Neural progenitor cell (in vitro differentiated cells): Measurements from ENCODE around the gene CLNK. TPM values are rescaled to one million over a fixed set of nuclear protein-coding genes. Genes with fewer than 3 reads are reported as not detected.

Experiments used
- DNase-seq: peaks from one replicate; pipeline ENCODE4 v3.0.0-alpha.2; 2016; ENCODE audit warnings: low spot score
- H2AFZ ChIP-seq: fragments of 200-600 bp; sonication (generic); replicated peaks from 2 replicates; pipeline ENCODE4 v1.6.1; 2016; ENCODE audit warnings: antibody characterized with exemption
- H3F3A ChIP-seq: fragments of 200-600 bp; sonication (generic); 2 replicates; pipeline ENCODE4 v1.6.1; 2016; ENCODE audit warnings: antibody characterized with exemption, low read depth
- H3K27ac ChIP-seq: fragments of 200-600 bp; sonication (generic); 2 replicates; pipeline ENCODE4 v1.5.1; 2016; ENCODE audit warnings: mild to moderate bottlenecking
- H3K27me3 ChIP-seq: fragments of 200-600 bp; sonication (generic); 2 replicates; pipeline ENCODE4 v1.6.1; 2016; ENCODE audit warnings: mild to moderate bottlenecking, moderate library complexity
- H3K36me3 ChIP-seq: fragments of 200-600 bp; sonication (generic); 2 replicates; pipeline ENCODE4 v1.5.1; 2016
- H3K4me1 ChIP-seq: fragments of 200-600 bp; sonication (generic); 2 replicates; pipeline ENCODE4 v1.6.1; 2016; ENCODE audit warnings: mixed run types
- H3K4me2 ChIP-seq: fragments of 200-600 bp; sonication (generic); 2 replicates; pipeline ENCODE4 v1.6.1; 2016
- H3K4me3 ChIP-seq: fragments of 200-600 bp; sonication (generic); 2 replicates; pipeline ENCODE4 v1.5.1; 2016
- H3K79me2 ChIP-seq: fragments of 200-600 bp; sonication (generic); 2 replicates; pipeline ENCODE4 v1.6.1; 2016; ENCODE audit warnings: low read depth
- H3K9ac ChIP-seq: fragments of 200-600 bp; sonication (generic); 2 replicates; pipeline ENCODE4 v1.6.1; 2016
- H3K9me3 ChIP-seq: fragments of 200-600 bp; sonication (generic); 2 replicates; pipeline ENCODE4 v1.5.1; 2016; ENCODE audit warnings: low read depth
- H4K20me1 ChIP-seq: fragments of 200-600 bp; sonication (generic); 2 replicates; pipeline ENCODE4 v1.6.1; 2016; ENCODE audit warnings: low read depth
- H3K27ac Mint-ChIP-seq: 3 replicates; pipeline ENCODE4 v1.8.0; 2021; ENCODE audit warnings: mixed read lengths
- H3K27me3 Mint-ChIP-seq: 2 replicates; pipeline ENCODE4 v1.8.0; 2022; ENCODE audit warnings: low read depth, mild to moderate bottlenecking, inconsistent platforms, moderate library complexity, mixed read lengths; ENCODE audit not compliant: insufficient read depth
- H3K36me3 Mint-ChIP-seq: 3 replicates; pipeline ENCODE4 v1.8.0; 2021; ENCODE audit warnings: mixed read lengths
- H3K4me1 Mint-ChIP-seq: 3 replicates; pipeline ENCODE4 v1.8.0; 2021; ENCODE audit warnings: mixed read lengths
- H3K4me3 Mint-ChIP-seq: 3 replicates; pipeline ENCODE4 v1.8.0; 2021; ENCODE audit warnings: mild to moderate bottlenecking, moderate library complexity, mixed read lengths
- H3K9me3 Mint-ChIP-seq: 3 replicates; pipeline ENCODE4 v1.8.0; 2020; ENCODE audit warnings: mixed read lengths
- EZH2 ChIP-seq: fragments of 200-600 bp; sonication (generic); IDR thresholded peaks from 2 replicates; pipeline ENCODE4 v1.6.1; 2017; ENCODE audit warnings: antibody characterized with exemption, mild to moderate bottlenecking, moderate library complexity
- EZH2phosphoT487 ChIP-seq: fragments of 200-600 bp; sonication (generic); IDR thresholded peaks from 2 replicates; pipeline ENCODE4 v1.6.1; 2017; ENCODE audit warnings: antibody characterized with exemption
- total RNA-seq: library from RNA; depleted of rRNA; stranded (reverse); fragments of >200 nt; gene quantifications from 2 replicates; pipeline ENCODE4 v1.2.3, GENCODE V29; 2015; ENCODE audit warnings: low replicate concordance
- TF ChIP-seq, protein P1 (sequence below): fragments of 200-600 bp; sonication (generic); IDR thresholded peaks from 2 replicates; pipeline ENCODE4 v1.5.1; 2017; ENCODE audit warnings: antibody characterized with exemption, mild to moderate bottlenecking

Gene CLNK
- total RNA-seq, 1 donor from 2014 or later = not detected

DNA sequence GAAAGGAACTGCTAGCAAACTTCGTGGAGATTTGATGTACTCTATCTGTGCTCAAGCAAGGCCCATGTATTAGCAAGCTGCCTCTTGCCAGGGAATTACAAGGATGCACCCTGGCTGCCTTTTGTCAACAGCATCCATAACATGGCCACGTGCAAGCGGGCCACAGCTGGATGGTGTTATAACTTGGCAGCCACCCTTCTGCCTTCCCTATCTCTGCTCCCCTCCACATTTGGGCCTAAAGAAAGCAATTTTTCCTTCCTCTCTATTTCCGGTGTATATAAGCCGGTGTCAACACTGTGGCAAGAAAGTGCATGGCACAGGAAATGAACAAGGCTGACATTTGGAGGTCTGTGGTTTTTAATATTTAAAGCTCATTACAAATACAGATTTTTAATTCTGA, 94.8 kb downstream of the CLNK start:
- H2AFZ ChIP-seq = peak overlapping the region; percentile 73
- Mint-ChIP-seq H3K4me1 (peaks cover 11% of the 10 kb centered on the region), H3K4me3 (no peak overlapping the region), H3K27me3 (peaks cover 2% of the 10 kb centered on the region), H3K36me3 (no peaks in the 10 kb centered on the region), H3K9me3 (peaks cover 3% of the 10 kb centered on the region), H3K27ac (no peak overlapping the region)
- no peak overlapping the region for H3K9ac ChIP-seq
- no peak overlapping the region for H3K27ac ChIP-seq
- DNase-seq = no peak
- peaks cover 9% of the 10 kb centered on the region for H3F3A ChIP-seq
- H4K20me1 ChIP-seq = no peaks in the 10 kb centered on the region
- peaks cover 9% of the 10 kb centered on the region for H3K4me1 ChIP-seq
- H3K9me3 ChIP-seq = no peaks in the 10 kb centered on the region
- peak overlapping the region; percentile 56 for H3K4me2 ChIP-seq
- TF ChIP-seq EZH2phosphoT487 = no peak
- TF ChIP-seq EZH2 = no peak
- TF ChIP-seq, protein P1, sequence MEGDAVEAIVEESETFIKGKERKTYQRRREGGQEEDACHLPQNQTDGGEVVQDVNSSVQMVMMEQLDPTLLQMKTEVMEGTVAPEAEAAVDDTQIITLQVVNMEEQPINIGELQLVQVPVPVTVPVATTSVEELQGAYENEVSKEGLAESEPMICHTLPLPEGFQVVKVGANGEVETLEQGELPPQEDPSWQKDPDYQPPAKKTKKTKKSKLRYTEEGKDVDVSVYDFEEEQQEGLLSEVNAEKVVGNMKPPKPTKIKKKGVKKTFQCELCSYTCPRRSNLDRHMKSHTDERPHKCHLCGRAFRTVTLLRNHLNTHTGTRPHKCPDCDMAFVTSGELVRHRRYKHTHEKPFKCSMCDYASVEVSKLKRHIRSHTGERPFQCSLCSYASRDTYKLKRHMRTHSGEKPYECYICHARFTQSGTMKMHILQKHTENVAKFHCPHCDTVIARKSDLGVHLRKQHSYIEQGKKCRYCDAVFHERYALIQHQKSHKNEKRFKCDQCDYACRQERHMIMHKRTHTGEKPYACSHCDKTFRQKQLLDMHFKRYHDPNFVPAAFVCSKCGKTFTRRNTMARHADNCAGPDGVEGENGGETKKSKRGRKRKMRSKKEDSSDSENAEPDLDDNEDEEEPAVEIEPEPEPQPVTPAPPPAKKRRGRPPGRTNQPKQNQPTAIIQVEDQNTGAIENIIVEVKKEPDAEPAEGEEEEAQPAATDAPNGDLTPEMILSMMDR = no peak
- H3K36me3 ChIP-seq = no peaks in the 10 kb centered on the region
- H3K79me2 ChIP-seq = no peaks in the 10 kb centered on the region
- no peaks in the 10 kb centered on the region for H3K27me3 ChIP-seq
- H3K4me3 ChIP-seq = no peak overlapping the region

DNA sequence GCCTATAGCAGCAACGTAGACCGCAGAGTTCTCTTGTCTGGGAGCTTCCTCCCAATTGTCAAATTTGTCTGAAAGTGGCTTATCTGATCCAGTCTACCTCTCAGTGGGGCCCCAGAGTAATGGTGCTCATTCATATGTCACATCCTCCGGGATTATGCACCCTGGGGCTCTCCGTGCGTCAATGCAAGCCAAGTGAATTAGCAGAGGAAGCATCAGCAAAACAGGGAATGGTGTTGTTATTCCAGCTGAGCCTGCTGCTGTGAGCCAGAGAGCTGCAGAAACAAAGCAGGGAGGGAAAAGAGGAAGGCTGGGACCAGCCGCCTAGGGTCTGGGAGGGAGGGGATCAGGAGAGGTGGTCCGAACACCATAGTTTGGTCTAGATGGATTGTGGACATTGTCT, 95.2 kb downstream of the CLNK start:
- Histone ChIP-seq H3K36me3 (no peaks in the 10 kb centered on the region), H3F3A (peaks cover 9% of the 10 kb centered on the region), H3K27me3 (no peaks in the 10 kb centered on the region), H3K9me3 (no peaks in the 10 kb centered on the region), H3K9ac (no peak overlapping the region), H4K20me1 (no peaks in the 10 kb centered on the region), H3K27ac (no peak overlapping the region), H3K4me3 (no peak overlapping the region), H3K79me2 (no peaks in the 10 kb centered on the region), H3K4me2 (peak overlapping the region; percentile 56), H2AFZ (peak overlapping the region; percentile 73), H3K4me1 (peaks cover 9% of the 10 kb centered on the region)
- Mint-ChIP-seq H3K4me3 (no peak overlapping the region), H3K27ac (no peak overlapping the region), H3K9me3 (peaks cover 3% of the 10 kb centered on the region), H3K4me1 (peaks cover 11% of the 10 kb centered on the region), H3K36me3 (no peaks in the 10 kb centered on the region), H3K27me3 (peaks cover 2% of the 10 kb centered on the region)
- DNase-seq = peak; percentile 24
- TF ChIP-seq, protein P1 = no peak
- TF ChIP-seq EZH2 (no peak), EZH2phosphoT487 (no peak)

DNA sequence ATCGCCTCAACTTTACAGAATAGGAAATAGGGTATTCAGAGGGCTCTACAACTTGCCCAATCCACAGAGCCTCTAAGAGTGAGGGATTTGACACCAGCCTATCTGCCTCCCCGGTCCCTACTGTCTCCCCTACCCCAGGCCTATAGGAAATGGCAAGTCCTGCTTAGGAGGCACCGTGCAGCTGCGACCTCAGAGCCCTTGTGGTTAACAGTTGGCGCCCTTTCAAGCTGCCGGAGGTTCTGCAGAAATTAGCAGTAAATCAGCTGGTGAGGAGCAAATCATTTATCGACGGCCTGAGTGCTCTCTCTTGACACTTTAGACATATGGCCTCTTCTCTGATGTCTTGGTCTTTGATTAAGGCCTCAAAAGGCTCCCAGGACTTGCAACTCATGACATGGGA, 96.9 kb downstream of the CLNK start:
- Histone ChIP-seq H2AFZ (no peak overlapping the region), H3K27me3 (no peaks in the 10 kb centered on the region), H4K20me1 (no peaks in the 10 kb centered on the region), H3K4me1 (peaks cover 9% of the 10 kb centered on the region), H3K4me2 (no peak overlapping the region), H3K9ac (no peak overlapping the region), H3K9me3 (no peaks in the 10 kb centered on the region), H3K36me3 (no peaks in the 10 kb centered on the region), H3K4me3 (no peak overlapping the region), H3K79me2 (no peaks in the 10 kb centered on the region), H3F3A (peaks cover 9% of the 10 kb centered on the region), H3K27ac (no peak overlapping the region)
- Mint-ChIP-seq H3K36me3 (no peaks in the 10 kb centered on the region), H3K9me3 (peaks cover 3% of the 10 kb centered on the region), H3K4me1 (peaks cover 20% of the 10 kb centered on the region), H3K4me3 (no peak overlapping the region), H3K27ac (no peak overlapping the region), H3K27me3 (peaks cover 2% of the 10 kb centered on the region)
- DNase-seq = no peak
- TF ChIP-seq, protein P1 = no peak
- TF ChIP-seq EZH2 (no peak), EZH2phosphoT487 (no peak)
